Measurements from ENCODE around the gene TSSC4. TPM values are rescaled to one million over a fixed set of nuclear protein-coding genes. Genes with fewer than 3 reads are reported as not detected.

The TSSC4 gene
- total RNA-seq, 2 experiments from 2014 or later, result 46.9 to 54.2 TPM

DNA sequence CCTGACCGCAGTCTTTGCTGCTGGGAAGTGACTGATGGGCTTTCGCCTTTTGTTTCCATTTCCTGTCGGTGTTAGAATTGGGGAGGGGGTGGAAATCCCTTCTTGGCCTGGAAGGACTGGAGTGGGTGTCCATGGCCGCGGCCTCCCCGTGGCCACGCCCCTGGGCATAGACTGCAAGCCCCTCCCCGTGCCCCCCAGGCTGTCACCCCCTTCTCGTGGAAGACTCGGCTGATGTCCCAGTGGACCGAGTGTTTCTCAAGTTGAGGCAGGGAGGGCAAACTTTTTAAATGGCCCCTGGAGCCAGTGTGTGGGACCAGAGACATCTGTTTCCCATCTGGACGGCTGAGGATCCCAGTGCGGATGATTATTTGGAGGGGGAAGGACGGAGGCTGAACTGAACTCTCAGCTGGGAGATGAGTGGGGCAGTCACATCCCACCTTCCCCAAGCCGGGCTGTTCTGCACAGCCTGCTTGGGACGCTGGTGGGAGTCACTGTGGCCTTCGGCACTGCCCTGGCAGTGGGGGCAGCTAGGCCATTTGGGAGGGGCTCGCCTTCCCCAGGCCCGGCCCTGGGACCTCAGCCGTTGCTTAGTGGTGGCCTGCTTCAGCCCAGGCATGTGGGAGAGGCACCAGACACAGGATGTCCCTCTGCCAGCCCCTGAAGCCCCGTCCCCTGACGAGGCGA lies 21.9 kb upstream of the TSSC4 start:
- Mint-ChIP-seq H3K27ac (peak overlapping the region; percentile 58), H3K36me3 (peaks cover 6% of the 10 kb centered on the region), H3K4me1 (peaks cover 15% of the 10 kb centered on the region), H3K27me3 (no peaks in the 10 kb centered on the region), H3K4me3 (peak overlapping the region; percentile 88), H3K9me3 (no peaks in the 10 kb centered on the region)
- no peak for DNase-seq

GRCh38 chr11:2379466-2380174 lies 20.9 kb upstream of the TSSC4 start:
- Mint-ChIP-seq H3K4me1 (peaks cover 18% of the 10 kb centered on the region), H3K27me3 (no peaks in the 10 kb centered on the region), H3K27ac (no peak overlapping the region), H3K36me3 (peaks cover 6% of the 10 kb centered on the region), H3K9me3 (no peaks in the 10 kb centered on the region), H3K4me3 (peak overlapping the region; percentile 25)
- no peak for DNase-seq

GRCh38 chr11:2380396-2380795 lies 20.2 kb upstream of the TSSC4 start:
- no peak overlapping the region for H3K4me3 Mint-ChIP-seq
- peaks cover 6% of the 10 kb centered on the region for H3K36me3 Mint-ChIP-seq
- no peak overlapping the region for H3K27ac Mint-ChIP-seq
- H3K27me3 Mint-ChIP-seq, result no peaks in the 10 kb centered on the region
- H3K9me3 Mint-ChIP-seq, result no peaks in the 10 kb centered on the region
- H3K4me1 Mint-ChIP-seq, result peaks cover 19% of the 10 kb centered on the region
- no peak for DNase-seq

DNA sequence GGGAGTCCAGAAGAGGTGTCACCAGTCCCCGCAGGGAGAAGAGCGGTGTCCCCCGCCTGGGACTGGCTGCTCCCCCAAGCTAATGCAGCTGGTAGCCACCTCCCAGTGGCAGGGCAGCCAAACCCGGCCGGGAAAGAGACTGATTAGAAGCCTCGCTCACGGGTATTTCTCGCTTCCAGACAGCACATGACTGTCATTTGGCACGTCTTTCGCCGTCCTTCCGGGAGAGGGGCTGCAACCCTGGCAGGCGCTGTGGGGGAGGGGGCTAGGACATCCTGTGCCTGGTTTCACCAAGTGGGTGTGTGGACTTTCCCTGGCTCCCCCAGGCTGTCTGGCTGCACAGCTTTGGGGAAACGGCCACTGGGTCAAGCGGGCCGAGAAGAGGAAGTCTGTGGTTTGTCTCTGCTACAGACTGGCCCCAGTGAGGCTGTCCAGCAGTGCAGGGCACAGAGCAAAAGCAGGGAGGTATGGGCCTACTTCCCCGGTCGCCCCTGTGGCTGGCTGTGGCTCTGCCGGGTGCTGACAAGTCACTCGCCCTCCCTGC lies 19.7 kb upstream of the TSSC4 start:
- no peak overlapping the region for H3K4me3 Mint-ChIP-seq
- peaks cover 23% of the 10 kb centered on the region for H3K4me1 Mint-ChIP-seq
- no peaks in the 10 kb centered on the region for H3K9me3 Mint-ChIP-seq
- no peak for DNase-seq
- H3K27me3 Mint-ChIP-seq, result no peaks in the 10 kb centered on the region
- peaks cover 6% of the 10 kb centered on the region for H3K36me3 Mint-ChIP-seq
- H3K27ac Mint-ChIP-seq, result no peak overlapping the region

- H3K36me3 Mint-ChIP-seq, result peaks cover 6% of the 10 kb centered on the region
- DNase-seq, result no peak
- no peak overlapping the region for H3K4me3 Mint-ChIP-seq
- H3K4me1 Mint-ChIP-seq, result peaks cover 23% of the 10 kb centered on the region
- H3K27ac Mint-ChIP-seq, result no peak overlapping the region
- H3K27me3 Mint-ChIP-seq, result no peaks in the 10 kb centered on the region
- H3K9me3 Mint-ChIP-seq, result no peaks in the 10 kb centered on the region
Observed at GRCh38 chr11:2381494-2382128, 18.9 kb upstream of the TSSC4 start.

- Mint-ChIP-seq H3K36me3 (peaks cover 6% of the 10 kb centered on the region), H3K4me3 (no peak overlapping the region), H3K9me3 (no peaks in the 10 kb centered on the region), H3K27me3 (no peaks in the 10 kb centered on the region), H3K4me1 (peaks cover 24% of the 10 kb centered on the region), H3K27ac (no peak overlapping the region)
- DNase-seq, result no peak
Observed at GRCh38 chr11:2382129-2382517, 18.4 kb upstream of the TSSC4 start.

GRCh38 chr11:2382936-2383851 lies 17.4 kb upstream of the TSSC4 start:
- no peaks in the 10 kb centered on the region for H3K27me3 Mint-ChIP-seq
- H3K36me3 Mint-ChIP-seq, result peaks cover 6% of the 10 kb centered on the region
- no peak for DNase-seq
- no peak overlapping the region for H3K4me3 Mint-ChIP-seq
- H3K4me1 Mint-ChIP-seq, result peaks cover 28% of the 10 kb centered on the region
- H3K9me3 Mint-ChIP-seq, result no peaks in the 10 kb centered on the region
- H3K27ac Mint-ChIP-seq, result no peak overlapping the region

DNA sequence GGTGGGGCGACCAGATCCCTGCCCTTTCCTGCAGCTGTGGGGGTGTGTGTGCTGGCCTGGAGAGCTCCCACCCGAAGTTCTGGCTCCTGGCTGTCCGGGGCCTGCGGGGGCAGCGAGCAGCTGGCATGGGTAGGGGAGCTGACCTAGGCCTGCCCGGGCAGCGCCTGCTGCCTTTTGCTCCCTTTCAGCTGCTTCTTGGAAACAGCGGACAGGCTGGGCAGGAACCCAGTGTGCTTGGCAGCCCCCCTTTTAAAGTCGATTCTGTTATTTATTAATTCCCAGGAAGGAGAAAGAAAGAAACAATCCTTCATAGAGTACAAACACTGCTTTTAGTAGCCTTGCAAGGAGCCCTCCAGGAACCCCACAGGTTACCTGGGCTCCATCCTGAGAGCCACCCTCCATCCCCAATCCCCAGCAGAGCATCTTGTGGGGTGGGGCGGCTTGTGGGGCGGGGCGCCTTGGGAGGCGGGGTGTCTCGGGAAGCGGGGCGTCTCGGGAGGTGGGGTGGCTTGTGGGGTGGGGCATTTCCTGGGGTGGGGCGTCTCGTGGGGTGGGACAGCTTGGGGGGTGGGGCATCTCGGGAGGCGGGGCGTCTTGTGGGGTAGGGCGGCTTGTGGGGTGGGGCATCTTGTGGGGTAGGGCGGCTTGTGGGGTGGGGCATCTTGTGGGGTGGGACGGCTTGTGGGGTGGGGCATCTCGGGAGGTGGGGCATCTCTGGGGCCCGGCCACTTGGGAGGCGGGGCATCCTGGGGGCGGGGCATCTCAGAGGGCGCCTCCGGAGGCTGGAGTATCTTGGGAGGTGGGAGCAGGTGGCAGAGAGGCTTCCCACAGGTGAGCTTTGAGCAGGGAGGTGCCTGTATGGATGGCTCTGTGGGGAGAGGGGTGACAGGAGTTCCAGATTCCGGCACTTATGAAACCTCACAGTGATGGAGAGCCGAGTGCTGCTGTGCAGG lies 16.4 kb upstream of the TSSC4 start:
- no peaks in the 10 kb centered on the region for H3K9me3 Mint-ChIP-seq
- H3K27ac Mint-ChIP-seq, result no peak overlapping the region
- H3K36me3 Mint-ChIP-seq, result peaks cover 6% of the 10 kb centered on the region
- DNase-seq, result no peak
- H3K4me1 Mint-ChIP-seq, result peaks cover 27% of the 10 kb centered on the region
- no peaks in the 10 kb centered on the region for H3K27me3 Mint-ChIP-seq
- no peak overlapping the region for H3K4me3 Mint-ChIP-seq

- DNase-seq, result no peak
- Mint-ChIP-seq H3K27ac (no peak overlapping the region), H3K4me3 (no peak overlapping the region), H3K4me1 (peaks cover 25% of the 10 kb centered on the region), H3K36me3 (peaks cover 5% of the 10 kb centered on the region), H3K27me3 (no peaks in the 10 kb centered on the region), H3K9me3 (no peaks in the 10 kb centered on the region)
Observed at GRCh38 chr11:2385156-2386151, 15.1 kb upstream of the TSSC4 start.

DNA sequence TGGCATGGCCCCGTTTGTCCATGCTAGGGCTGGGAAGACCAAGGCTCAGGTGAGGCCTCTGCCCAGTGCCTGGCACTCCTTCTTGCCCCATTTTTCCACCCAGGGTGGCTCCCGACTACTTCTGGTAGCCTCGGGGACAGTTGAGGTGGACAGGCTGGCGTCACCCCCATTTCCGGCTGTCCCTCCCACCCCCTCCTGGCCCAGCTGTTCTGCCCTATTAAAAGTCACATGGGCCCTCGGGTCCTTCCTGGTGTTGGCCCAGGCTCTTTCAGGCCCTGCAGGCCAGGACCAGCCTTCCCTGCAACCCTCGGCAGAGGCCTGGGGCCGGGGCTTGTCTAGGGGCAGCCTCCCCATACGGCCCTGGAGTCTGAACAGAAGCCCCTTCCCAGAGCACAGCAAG lies 14.0 kb upstream of the TSSC4 start:
- Mint-ChIP-seq H3K4me1 (peaks cover 25% of the 10 kb centered on the region), H3K27ac (no peak overlapping the region), H3K4me3 (no peak overlapping the region), H3K36me3 (no peaks in the 10 kb centered on the region), H3K9me3 (no peaks in the 10 kb centered on the region), H3K27me3 (no peaks in the 10 kb centered on the region)
- DNase-seq, result no peak

GRCh38 chr11:2387266-2387987 lies 13.1 kb upstream of the TSSC4 start:
- Mint-ChIP-seq H3K36me3 (no peaks in the 10 kb centered on the region), H3K9me3 (no peaks in the 10 kb centered on the region), H3K4me1 (peaks cover 25% of the 10 kb centered on the region), H3K27ac (no peak overlapping the region), H3K27me3 (no peaks in the 10 kb centered on the region), H3K4me3 (no peak overlapping the region)
- no peak for DNase-seq

Measured in activated naive CD8-positive, alpha-beta T cell treated with anti-CD3 and anti-CD28 coated beads for 36 hours (primary cell).